Mesodermal cell (in vitro differentiated cells): ENCODE measurements around the gene RTF2.

ENCODE experiments used
- H3K27ac ChIP-seq: 2 replicates; pipeline ENCODE4 v1.7.0; 2013; ENCODE audit warnings: mild to moderate bottlenecking, low read depth, low read length, moderate library complexity; ENCODE audit not compliant: severe bottlenecking
- H3K36me3 ChIP-seq: 2 replicates; pipeline ENCODE4 v1.7.1; 2013; ENCODE audit warnings: mild to moderate bottlenecking, low read length, moderate library complexity; ENCODE audit not compliant: control insufficient read depth, insufficient read depth
- H3K4me1 ChIP-seq: one replicate; pipeline ENCODE4 v1.7.1; 2013; ENCODE audit warnings: mild to moderate bottlenecking, low read length; ENCODE audit not compliant: insufficient read depth, control insufficient read depth, poor library complexity, severe bottlenecking
- H3K4me3 ChIP-seq: 2 replicates; pipeline ENCODE4 v1.7.0; 2013; ENCODE audit warnings: low read length, control low read depth, mild to moderate bottlenecking; ENCODE audit not compliant: insufficient read depth, poor library complexity, severe bottlenecking; ENCODE audit errors: extremely low read depth
- H3K9me3 ChIP-seq: 2 replicates; pipeline ENCODE4 v1.7.1; 2013; ENCODE audit warnings: mild to moderate bottlenecking, low read length, moderate library complexity; ENCODE audit not compliant: control insufficient read depth
- WGBS, 2 experiments: methylation state at CpG; one replicate each; pipeline ENCODE4 v1.1.5; 2013; ENCODE audit warnings: missing lambda C conversion rate in 2 of 2; ENCODE audit not compliant: insufficient coverage in 2 of 2; 5-methylcytosine and 5-hydroxymethylcytosine counted together

RTF2 gene

DNA sequence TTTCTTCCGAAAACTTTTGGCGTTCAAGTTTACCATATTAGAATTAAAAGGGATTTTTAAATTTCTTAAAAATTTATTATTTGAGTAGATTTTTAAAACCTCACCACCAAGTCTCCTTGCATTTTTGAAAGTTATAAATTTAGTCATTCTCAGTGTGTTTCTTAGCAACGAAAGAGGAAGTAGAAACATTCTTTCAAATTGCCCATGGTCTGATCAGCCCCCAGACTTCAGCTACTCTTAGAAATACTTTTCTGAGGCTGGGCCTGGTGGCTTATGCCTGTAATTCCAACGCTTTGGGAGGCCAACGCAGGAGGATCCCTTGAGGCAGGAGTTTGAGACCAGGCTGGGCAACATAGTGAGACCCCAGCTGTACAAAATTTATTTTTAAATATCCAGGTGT lies 15.1 kb upstream of the RTF2 start:
- WGBS, 2 experiments = 67 to 76% methylated on average over 1 to 2 of the region's 5 CpGs
- H3K9me3 ChIP-seq = no peaks in the 10 kb centered on the region
- H3K27ac ChIP-seq = no peak overlapping the region
- no peaks in the 10 kb centered on the region for H3K36me3 ChIP-seq
- no peak overlapping the region for H3K4me3 ChIP-seq
- H3K4me1 ChIP-seq = no peaks in the 10 kb centered on the region

DNA sequence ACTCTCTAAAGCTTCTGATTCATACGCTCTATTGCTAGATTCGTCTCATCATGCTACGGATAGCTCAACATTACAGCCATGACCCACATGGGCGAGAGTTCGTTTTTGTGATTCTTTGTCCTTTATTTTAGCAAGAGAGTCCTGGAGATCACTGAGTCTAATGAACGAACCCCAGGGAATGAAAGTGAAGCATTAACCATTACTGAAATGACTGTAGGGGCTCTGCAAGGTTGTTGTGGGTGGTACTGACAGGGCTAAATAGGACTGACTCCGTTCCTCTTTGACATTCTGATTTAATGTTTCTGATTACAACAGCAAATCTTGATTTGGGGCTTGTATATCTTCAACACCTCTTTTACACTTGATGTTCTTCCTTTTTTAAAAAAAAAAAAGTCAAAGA lies 13.7 kb upstream of the RTF2 start:
- 80 to 83% methylated on average over 6 of the region's 7 CpGs for WGBS, 2 experiments
- Histone ChIP-seq H3K27ac (no peak overlapping the region), H3K4me3 (no peak overlapping the region), H3K9me3 (no peaks in the 10 kb centered on the region), H3K4me1 (no peaks in the 10 kb centered on the region), H3K36me3 (no peaks in the 10 kb centered on the region)

DNA sequence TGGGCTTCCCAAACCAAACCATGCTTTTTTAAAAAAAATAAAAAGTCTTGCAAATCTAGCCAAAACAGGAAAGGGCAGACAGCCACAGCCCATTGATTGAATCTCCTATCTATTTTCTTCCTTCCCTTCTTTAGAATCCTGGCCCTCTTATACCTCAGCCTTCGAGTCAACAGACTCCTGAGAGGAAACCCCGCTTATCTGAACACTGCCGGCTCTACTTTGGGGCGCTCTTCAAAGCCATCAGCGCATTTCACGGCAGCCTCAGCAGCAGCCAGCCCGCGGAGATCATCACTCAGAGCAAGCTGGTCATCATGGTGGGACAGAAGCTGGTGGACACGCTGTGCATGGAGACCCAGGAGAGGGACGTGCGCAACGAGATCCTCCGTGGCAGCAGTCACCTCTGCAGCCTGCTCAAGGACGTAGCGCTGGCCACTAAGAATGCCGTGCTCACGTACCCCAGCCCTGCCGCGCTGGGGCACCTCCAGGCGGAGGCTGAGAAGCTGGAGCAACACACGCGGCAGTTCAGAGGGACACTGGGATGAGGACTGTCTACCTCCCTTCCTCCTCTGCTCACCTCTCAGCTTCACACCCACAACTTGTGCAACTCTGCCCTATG lies 10.1 kb upstream of the RTF2 start:
- WGBS, 2 experiments = 88 to 91% methylated on average over 18 to 19 of the region's 22 CpGs
- Histone ChIP-seq H3K27ac (no peak overlapping the region), H3K36me3 (no peaks in the 10 kb centered on the region)

GRCh38 chr20:56460459-56460858 lies 8.0 kb upstream of the RTF2 start:
- no peaks in the 10 kb centered on the region for H3K4me1 ChIP-seq
- H3K27ac ChIP-seq = no peak overlapping the region
- no peak overlapping the region for H3K4me3 ChIP-seq
- H3K9me3 ChIP-seq = no peaks in the 10 kb centered on the region
- no peaks in the 10 kb centered on the region for H3K36me3 ChIP-seq
- 53 to 68% methylated on average over 2 of the region's 3 CpGs for WGBS, 2 experiments

More for the DNA sequence above, 10.1 kb upstream of the RTF2 start:
- no peak overlapping the region for H3K4me3 ChIP-seq
- H3K4me1 ChIP-seq = no peaks in the 10 kb centered on the region
- no peaks in the 10 kb centered on the region for H3K9me3 ChIP-seq

DNA sequence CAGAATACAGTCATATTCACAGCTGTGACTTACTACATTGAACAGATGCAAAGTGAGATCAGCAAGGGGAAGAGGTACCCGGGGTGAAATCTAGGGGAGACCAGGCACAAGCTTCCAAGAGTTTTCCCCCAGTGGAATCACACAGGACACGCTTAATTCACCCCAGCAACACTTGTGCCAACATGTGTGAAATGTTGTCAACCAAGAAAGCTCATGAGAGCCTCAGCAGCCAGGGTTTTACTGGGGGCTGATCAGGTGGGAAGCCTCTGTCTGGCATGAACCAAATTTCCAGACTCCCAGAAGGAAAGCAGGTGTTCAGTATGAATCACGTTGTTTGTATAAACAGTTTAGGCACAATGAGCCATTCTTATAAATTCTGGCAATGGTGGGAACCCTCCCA lies 6.9 kb upstream of the RTF2 start:
- Histone ChIP-seq H3K9me3 (no peaks in the 10 kb centered on the region), H3K4me1 (no peaks in the 10 kb centered on the region), H3K36me3 (no peaks in the 10 kb centered on the region), H3K4me3 (no peak overlapping the region), H3K27ac (no peak overlapping the region)
- WGBS, 2 experiments = 67 to 82% methylated on average over 1 to 2 of the region's 3 CpGs

DNA sequence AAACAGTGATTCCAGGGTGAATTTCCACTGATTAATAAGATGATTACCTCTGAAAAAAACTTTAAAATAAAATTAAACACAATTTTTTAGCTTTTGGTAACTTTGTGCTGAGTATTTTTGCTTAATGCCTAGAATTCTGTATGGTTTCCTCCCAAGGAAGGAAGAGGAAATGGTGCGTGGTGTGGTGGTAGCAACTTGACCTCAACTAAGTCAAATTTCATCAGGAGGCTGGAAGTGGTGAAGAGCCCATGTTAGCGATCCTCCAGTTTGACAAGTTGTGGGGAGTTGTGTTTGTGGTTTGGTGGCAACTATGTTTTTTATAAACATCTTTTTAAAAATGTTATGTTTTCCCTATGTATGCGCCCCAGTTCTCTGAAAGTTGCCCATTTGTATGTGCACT lies 5.0 kb upstream of the RTF2 start:
- Histone ChIP-seq H3K4me3 (no peak overlapping the region), H3K36me3 (no peaks in the 10 kb centered on the region), H3K27ac (no peak overlapping the region), H3K4me1 (no peaks in the 10 kb centered on the region), H3K9me3 (no peaks in the 10 kb centered on the region)
- WGBS, 2 experiments = 86 to 100% methylated on average over 1 to 2 of the region's 3 CpGs

- Histone ChIP-seq H3K4me1 (peaks cover 7% of the 10 kb centered on the region), H3K27ac (no peak overlapping the region), H3K36me3 (peaks cover 9% of the 10 kb centered on the region), H3K4me3 (no peak overlapping the region), H3K9me3 (no peaks in the 10 kb centered on the region)
- WGBS, 2 experiments = 88% methylated on average over 3 to 6 of the region's 7 CpGs
Measured at GRCh38 chr20:56465997-56466396, 2.4 kb upstream of the RTF2 start.

- peak overlapping the region; percentile 73 for H3K27ac ChIP-seq
- 8 to 17% methylated on average over 1 to 2 of the region's 7 CpGs for WGBS, 2 experiments
- H3K36me3 ChIP-seq = peaks cover 13% of the 10 kb centered on the region
- H3K4me1 ChIP-seq = peaks cover 7% of the 10 kb centered on the region
- no peaks in the 10 kb centered on the region for H3K9me3 ChIP-seq
- H3K4me3 ChIP-seq = peak overlapping the region; percentile 99
Measured at GRCh38 chr20:56467968-56468315, 485 bp upstream of the RTF2 start.

DNA sequence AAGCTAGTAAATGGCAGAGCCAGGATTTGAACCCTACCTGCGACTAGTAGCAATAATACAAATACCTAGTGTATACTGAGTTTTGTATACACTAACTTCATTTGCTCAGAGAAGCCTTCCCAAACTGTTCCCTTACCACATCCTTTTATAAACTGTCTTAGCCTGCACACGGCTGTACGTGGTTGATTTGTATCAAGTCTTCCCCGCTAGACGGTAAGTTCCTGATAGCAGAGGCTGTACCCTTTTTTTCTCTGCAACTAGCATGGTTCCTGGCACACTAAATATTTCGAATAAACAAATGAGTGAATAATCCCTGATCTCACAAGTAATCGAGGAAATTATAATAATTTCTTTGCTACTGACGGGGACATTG lies 636 bp downstream of the RTF2 start:
- peak overlapping the region; percentile 72 for H3K27ac ChIP-seq
- H3K4me1 ChIP-seq = peaks cover 7% of the 10 kb centered on the region
- whole genome bisulfite sequencing, 2 experiments = 14 to 19% methylated on average over 4 to 5 of the region's 8 CpGs
- peak overlapping the region; percentile 99 for H3K4me3 ChIP-seq
- peaks cover 23% of the 10 kb centered on the region for H3K36me3 ChIP-seq
- H3K9me3 ChIP-seq = no peaks in the 10 kb centered on the region

DNA sequence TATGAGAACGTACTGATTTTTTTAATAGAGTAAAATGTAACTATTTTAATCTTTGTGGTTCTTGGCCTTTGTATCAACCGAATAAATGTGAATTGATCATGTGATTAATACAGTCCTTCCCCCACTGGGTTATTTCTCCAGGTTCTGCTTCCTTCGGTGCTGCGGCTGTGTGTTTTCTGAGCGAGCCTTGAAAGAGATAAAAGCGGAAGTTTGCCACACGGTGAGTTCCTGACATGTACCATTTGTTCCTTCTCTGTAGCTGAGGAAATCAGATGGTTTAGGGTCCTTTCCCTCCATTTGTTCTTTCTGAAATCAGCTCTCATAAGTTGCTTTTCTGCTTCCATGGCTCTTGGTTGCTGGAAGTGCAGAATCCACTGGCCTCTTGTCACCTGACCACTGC lies 15.5 kb downstream of the RTF2 start:
- WGBS, 2 experiments = 86 to 92% methylated on average over 5 of the region's 7 CpGs
- Histone ChIP-seq H3K36me3 (peaks cover 73% of the 10 kb centered on the region), H3K27ac (no peak overlapping the region), H3K4me1 (no peaks in the 10 kb centered on the region), H3K9me3 (no peaks in the 10 kb centered on the region), H3K4me3 (no peak overlapping the region)

- H3K27ac ChIP-seq = no peak overlapping the region
- no peak overlapping the region for H3K4me3 ChIP-seq
- WGBS, 2 experiments = 96 to 98% methylated on average over 9 of the region's 11 CpGs
- H3K36me3 ChIP-seq = peaks cover 68% of the 10 kb centered on the region
- no peaks in the 10 kb centered on the region for H3K4me1 ChIP-seq
- H3K9me3 ChIP-seq = no peaks in the 10 kb centered on the region
Measured at GRCh38 chr20:56487216-56487615, 18.8 kb downstream of the RTF2 start.
